Muscle of arm (tissue), 12 donors: ENCODE data around the gene KCNAB3. TPM values are rescaled to one million over a fixed set of nuclear protein-coding genes. Genes with fewer than 3 reads are reported as not detected.

Experiments
- DNase-seq: peaks from one replicate; pipeline ENCODE4 v3.0.0-alpha.2; 2013
- polyA plus RNA-seq, 12 donors: library from polyadenylated mRNA; unstranded; fragments of 120-200 nt; gene quantifications; one replicate each; pipeline ENCODE4 v1.2.1, GENCODE V29; 2013; ENCODE audit not compliant: insufficient read length in 12 of 12

The KCNAB3 gene
- polyA plus RNA-seq, 12 donors: 2.5 to 18.8 (median 6.0) TPM; not detected in 2

DNA sequence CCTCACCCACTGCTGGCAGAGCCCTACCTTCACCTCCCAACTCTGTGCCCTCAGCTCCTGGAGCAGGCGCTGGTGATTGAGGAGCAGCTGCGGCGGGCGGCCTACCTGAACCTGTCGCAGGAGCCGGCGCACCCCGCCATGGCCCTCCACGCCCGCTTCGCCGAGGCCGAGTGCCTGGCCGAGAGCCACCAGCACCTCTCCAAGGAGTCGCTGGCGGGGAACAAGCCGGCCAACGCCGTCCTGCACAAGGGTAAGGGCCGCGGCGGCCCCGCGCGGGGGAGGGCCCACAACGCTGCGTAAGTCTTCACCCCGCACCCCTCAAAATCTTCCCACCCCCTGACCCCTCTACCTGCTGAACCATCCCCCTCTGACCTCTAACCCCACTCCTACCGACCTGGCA, 20.6 kb downstream of the KCNAB3 start:
- no peak for DNase-seq

DNA sequence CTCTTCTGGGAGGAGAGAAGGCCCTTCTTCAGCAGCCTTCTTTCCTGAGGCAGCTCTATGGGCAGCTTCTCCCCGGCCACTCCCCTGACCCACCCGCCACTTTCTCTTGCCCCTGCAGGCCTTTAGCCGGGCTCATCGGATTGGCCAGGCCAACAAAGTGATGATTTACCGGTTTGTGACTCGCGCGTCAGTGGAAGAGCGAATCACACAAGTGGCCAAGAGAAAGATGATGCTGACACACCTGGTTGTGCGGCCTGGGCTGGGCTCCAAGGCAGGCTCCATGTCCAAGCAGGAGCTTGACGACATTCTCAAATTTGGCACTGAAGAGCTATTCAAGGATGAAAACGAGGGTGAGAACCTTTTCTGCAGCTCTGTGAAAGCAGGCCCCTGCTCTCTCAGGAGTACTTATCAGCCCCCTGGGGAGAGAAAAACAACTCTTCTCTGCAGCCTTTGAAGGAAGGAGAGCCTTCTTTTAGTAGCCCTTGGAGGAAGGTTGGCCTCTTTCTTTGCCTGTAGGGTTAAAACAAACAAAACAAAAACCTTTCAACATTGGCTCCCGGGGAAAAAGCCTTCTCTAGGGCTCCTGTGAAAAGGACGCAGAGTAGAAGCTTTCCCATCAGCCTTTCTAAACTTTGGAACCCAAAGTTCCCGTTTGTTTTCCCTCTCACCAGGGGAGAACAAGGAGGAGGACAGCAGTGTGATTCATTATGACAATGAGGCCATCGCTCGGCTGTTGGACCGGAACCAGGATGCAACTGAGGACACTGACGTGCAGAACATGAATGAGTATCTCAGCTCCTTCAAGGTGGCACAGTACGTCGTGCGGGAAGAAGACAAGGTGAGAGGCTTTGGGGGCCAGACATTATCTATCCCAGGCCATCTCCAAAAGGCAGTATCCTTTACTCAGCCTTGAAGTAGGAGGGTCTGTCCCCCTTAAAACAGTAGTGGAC, 26.2 kb downstream of the KCNAB3 start:
- DNase-seq: no peak

DNA sequence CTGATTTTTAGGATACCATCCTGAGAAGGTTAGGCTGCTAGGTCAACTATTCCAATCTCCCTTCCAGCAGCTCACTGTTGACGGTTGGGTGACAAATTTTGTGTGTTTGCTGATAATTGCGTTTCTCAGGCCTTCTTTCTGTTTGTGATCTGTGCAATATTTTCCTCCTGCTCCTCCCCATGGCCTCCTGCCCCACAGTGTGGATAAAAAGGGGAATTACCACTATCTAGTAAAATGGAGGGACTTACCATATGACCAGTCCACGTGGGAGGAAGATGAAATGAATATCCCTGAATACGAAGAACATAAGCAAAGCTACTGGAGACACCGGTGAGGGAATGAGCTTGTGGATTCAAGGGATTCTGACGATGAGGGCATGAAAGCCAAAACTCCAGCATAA, 31.9 kb downstream of the KCNAB3 start:
- DNase-seq: no peak

DNA sequence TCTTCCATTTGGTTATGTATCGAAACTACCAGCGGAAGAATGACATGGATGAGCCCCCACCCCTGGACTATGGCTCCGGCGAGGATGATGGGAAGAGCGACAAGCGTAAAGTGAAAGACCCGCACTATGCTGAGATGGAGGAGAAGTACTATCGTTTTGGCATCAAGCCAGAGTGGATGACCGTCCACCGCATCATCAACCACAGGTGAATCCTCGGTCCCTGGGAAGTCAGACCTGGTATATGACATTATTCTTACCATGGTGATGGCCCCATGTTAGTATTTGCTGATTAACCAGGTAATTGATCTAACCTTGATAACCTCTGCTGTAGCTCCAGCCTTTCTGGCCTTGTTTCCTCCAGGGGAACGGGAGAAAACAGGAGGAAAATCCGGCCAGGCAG, 32.6 kb downstream of the KCNAB3 start:
- no peak for DNase-seq

DNA sequence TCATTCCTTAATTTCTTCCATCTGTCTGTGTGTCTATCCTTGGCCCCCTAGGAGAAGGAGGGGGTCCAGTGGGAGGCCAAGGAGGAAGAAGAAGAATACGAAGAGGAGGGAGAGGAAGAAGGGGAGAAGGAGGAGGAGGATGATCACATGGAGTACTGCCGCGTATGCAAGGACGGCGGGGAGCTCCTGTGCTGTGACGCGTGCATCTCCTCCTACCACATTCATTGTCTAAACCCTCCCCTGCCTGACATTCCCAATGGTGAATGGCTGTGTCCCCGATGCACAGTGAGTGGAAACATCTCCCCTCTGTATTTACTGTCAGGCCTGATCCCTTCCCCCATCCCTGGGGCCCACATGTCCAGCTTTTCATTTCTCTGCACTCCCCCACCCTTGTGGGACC, 34.8 kb downstream of the KCNAB3 start:
- no peak for DNase-seq

DNA sequence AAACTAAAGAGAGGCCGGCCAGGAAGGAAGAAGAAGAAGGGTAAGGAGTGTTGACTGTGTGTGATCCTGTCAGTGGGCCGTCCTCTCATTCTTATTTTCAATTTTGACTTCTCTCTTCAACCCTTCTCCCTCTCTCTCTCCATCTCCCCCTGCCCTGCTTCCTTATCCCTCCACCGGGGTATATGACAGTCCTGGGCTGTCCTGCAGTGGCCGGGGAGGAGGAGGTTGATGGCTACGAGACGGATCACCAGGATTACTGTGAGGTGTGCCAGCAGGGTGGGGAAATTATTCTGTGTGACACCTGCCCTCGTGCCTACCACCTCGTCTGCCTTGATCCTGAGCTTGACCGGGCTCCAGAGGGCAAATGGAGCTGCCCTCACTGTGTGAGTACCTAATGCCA, 35.4 kb downstream of the KCNAB3 start:
- no peak for DNase-seq

DNA sequence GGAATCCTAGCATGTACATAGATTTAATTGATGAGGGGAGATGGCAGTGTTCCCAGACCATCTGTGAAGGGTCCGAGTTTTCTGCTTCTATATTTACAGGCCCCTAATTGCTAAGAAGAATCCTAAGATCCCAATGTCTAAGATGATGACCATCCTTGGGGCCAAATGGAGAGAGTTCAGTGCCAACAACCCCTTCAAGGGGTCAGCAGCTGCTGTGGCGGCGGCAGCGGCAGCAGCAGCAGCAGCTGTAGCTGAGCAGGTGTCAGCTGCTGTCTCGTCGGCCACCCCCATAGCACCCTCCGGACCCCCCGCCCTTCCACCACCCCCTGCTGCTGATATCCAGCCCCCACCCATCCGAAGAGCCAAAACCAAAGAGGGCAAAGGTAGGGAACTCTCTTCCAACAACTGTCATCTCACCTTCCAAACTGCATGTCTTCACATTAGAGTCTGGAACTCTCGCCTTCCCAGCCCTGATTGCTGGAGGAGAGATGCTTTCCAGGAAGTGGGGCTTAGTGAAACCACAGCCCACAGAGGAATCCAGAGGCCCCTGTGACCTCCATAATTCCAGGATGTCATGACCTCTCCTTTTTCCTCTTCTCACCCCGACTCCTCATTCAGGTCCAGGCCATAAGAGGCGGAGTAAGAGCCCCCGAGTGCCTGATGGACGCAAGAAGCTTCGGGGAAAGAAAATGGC, 36.3 kb downstream of the KCNAB3 start:
- no peak for DNase-seq

DNA sequence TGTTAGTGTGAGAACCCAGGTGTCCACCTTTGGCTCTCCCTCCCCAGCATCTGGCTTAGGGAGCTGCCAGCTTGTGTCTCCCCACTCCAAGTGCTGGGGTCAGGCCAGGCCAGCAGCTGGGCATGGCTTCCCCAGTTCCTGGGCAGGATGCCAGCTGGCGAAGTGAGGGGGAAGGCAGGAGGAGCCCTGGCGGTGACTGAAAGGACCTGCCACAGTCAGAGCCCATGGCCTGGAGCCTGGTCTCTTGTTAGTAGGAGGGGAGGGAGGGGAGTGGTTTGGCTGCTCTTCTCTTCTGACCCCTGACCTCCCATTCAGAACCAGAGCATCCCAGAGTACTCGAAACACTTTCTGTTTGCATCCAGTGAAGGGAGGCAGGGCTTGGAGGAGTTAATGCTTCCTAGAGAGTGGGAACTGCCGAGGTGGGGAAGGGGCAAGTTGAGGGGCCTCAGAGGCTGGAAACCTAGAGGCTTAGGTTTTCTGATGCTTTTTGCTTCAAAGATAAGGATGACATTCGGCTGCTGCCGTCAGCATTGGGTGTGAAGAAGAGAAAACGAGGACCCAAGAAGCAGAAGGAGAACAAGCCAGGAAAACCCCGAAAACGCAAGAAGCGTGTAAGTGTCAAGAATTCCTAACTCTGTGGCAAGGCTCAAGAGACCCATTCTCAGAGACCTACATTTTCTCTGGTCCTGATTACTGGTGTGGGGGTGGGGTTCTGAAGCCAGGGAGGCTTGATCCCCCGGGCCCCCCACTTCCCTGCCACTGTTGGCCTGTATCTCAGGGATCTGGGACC, 40.3 kb downstream of the KCNAB3 start:
- DNase-seq: peak; percentile 89

DNA sequence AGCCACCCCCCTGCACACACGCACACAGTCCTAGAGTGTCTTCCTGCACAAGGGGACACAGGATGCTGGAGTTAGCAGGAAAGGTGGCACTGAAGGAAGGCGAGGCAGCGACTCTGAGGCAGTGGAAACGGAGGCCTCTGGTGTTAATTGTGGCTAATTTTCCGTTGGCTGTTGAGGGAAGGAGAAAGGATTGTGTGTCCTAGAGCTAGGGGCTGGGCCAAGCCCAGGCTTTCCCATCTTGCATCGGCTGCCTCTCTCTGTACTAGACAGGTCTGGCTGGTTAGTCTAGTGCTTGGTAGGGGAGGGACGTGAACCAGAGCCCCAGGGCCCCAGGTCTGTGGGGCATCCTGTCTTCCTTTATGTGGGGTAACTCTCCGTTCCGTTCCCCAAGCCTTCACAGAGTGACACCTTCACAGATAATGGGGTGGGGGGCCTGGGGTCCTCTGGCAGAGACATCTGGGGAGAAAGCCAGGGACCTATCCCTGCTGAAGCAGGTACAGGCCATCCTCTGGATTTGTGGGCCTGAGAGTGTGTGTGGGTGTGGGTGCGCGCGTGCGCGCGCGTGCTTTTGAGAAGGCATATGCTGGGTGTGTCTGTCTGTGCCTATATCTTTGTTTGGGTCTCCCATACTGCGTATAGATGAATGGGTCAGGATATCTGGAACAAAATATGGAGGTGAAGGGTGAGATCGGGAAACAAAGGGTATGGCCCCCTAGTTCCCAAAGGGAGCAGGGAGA, 41.3 kb downstream of the KCNAB3 start, which contains the start of gene CHD3:
TSS of gene CHD3 (plus strand) at position 606 of the 737 bp plus-strand sequence. CDS start 212 bp downstream, outside the sequence.
- no peak for DNase-seq

DNA sequence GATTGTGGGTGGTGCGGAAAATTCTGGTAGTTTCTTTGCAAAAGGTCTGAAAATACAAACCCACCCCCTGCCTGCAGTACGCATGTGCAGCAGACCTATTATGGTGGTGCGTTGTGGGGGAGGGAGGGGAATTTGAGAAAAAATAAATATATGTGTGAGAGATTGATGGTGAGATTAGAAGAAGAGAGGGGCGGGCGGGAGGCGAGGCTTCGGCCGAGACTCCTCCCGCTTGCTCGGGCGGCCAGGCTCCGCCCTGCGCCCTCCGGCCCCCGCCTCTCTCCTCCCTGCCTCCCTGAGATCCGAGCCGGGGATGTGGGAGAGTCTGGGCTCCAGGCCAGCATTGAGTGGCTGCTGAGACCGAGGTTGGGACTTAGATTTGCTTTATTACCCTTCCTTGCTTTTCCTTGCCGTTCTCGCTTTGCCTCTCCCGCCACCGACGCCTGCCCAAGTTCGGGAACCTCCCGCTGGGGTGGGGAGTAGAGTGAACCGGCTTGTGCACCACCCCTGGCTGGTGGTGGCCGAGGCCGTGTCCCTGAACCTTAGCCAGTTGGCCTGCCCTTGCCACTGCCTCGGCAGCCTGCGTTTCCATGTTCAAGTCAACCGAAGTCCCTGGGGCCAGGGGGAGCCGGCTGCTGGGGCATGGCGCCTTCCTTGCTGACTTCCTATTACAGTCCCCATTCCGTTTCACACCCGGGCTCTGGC, 42.0 kb downstream of the KCNAB3 start:
- peak; percentile 96 for DNase-seq

DNA sequence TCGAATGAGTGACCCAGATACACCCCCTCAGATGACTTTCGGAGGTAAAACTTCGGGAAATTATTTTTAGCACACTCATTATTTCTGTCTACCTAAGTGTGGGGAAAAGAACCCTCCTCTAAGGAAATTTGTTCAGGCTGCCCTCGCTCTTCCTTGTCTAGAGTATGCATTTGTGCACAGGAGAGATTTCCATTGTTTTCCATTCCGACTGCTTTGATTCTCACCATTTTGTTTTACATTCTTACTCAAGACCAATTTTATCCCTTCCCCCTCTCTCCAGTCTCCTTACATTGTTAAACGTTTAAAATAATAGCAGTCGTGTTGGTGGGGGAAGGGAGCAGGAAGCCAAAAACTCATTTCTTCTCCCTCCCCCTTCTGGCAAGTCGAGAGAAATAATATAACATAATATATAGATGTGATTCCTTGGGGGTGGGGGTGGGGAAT, 42.6 kb downstream of the KCNAB3 start:
- DNase-seq: no peak

DNA sequence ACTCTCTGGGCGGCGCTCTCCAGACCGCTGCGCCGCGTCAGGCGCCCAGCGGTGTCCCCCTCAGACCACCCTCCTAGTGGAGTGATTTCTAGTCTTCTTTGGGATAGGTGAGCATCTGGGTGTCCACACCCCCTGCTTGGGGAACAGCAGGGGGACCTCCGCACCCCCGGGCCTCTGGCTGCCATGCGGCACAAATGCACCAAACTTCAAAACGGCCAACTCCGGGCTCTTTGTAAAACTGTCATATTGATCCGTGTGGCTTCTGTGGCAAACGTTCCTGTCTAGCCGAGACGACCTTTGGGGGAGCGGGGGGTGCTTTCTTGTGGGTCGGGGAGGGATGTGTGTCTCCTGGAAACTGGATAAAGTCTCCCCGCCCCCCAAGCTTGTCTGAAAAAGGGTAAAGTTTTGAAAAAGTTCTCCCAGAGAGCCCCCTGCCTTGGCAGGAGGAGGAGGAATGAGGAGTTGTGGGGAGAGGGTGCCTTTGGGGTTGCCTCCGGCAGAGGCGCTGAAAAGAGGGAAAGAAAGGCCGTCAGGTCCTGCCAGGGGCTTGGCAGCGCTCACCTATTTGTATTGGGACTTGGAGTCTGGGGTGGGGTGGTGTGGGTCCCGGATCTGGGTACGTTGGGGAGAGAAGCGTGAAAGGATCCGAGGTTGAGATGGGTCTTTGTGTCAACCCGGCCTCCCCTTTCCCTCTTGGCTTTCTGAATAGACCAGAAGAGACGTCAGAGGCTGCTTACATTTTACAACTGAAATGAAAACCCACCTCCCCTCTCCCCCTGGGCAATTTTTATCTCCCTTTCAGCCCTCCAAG, 43.2 kb downstream of the KCNAB3 start:
- DNase-seq: peak; percentile 58

DNA sequence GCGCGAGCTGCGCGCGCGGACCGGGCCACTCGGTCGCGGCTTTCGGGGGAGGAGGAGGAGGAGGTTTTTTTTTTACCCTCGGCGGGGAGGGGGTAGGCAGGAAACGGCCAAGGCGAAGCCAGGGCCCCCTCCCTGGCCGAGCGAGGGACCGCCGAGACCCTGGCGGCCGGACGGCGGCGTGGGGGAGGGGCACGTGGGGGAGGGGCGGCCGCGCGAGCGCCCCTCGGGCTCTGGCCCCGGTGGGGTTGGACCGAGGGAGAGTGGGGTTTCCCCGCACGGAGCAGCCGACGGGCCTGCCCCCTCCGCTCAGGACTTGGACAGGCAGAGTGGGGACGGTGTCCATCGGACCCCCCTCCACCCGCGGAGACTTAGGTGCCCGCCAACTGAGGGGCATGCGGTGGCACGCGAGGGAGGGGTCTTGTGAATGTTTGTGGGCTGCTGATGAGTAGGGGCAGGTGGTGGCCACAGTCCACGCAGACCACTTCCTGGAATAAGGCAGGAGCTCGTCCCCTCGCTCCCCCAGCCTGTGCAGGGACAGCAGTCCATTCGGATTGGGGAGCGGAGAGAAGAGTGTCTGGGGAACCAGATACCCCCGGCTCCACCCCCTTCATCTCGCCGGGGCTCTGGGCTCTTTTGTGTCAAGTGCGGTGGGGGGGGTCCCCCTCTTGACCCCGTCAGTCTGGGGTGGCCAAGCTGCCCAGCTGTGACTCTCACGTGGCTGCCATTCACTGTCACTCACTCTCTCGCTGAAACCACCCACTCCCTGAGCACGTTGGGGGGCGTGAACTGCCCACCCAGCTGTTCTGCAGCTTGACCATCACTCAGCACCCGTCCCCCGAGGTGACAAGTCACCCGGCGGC, 44.1 kb downstream of the KCNAB3 start:
- peak; percentile 56 for DNase-seq

DNA sequence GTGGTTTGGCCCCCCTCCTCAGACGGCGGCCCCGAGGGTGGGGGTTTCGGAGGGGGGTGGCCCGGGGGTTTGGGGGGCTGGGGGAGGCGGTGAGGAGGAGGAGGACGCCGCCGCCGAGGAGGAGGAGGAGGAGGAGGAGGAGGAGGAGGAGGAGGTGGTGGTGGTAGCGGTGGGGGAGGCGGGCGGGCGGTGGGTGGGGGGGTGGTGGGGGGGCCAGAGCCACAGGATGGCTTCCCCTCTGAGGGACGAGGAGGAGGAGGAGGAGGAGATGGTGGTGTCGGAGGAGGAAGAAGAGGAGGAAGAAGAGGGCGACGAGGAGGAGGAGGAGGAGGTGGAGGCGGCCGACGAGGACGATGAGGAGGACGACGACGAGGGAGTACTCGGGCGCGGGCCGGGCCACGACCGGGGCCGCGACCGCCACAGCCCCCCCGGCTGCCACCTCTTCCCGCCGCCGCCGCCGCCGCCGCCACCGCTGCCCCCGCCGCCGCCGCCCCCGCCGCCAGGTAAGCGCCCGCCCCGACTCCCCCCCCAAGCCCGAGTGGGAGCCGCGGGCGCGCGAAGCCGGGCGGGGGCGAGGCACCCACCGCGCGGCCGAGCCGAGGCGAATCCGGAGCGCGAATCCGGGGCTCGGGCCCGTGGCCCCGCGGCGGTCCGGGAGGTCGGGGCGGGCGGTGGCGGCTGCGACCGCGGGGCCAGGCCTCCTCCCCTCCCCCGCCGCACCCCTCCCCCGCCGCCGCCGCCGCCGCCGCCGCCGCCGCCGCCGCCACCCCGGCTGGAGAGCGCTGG, 44.9 kb downstream of the KCNAB3 start:
- no peak for DNase-seq

DNA sequence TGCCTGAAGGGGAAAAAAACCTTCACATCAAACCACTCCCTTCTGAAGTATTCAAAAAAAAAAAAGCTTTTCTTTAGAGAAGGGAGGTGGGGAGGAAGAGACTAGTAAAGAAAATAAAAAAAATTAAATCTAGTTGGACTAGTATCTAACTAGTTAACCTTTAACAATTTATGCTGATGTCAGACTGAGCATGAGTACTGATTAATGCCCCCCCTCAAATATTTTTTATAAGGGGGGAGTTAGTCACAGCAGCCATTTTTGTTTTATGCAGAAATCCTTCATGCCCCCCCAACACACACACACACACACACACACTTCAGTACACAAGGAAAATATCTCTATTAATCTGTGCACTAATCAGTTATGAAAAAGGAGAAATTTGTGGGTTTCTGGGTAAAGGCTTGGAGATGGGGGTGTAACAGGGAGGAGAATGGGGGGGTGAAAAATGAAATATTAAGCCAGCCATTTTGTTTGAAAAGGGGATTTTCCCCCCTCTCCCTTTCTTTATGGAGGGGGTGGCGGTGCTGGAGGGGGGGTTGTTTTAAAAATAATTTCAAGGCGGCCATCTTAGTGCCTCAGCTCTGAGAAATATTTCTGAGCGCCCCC, 45.8 kb downstream of the KCNAB3 start:
- peak; percentile 48 for DNase-seq

DNA sequence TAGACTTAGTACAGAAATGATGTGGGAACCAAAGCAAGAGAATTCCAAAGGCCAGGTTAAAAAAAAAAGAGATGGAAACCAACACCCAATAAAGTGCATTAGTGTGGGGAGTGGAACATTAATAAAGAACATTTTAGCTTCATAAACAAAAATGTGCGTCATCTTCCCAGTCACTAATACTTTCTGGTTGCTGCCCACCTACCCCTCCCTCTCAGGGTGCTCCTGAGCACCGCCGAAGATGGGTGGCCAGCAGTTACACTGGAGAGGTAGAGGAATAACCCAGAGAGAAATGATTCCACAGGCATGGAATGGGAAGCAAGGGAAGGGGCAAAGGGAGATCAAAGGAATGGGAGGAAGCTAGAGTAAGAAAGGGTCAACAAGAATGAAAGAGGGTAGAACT, 47.0 kb downstream of the KCNAB3 start:
- no peak for DNase-seq

DNA sequence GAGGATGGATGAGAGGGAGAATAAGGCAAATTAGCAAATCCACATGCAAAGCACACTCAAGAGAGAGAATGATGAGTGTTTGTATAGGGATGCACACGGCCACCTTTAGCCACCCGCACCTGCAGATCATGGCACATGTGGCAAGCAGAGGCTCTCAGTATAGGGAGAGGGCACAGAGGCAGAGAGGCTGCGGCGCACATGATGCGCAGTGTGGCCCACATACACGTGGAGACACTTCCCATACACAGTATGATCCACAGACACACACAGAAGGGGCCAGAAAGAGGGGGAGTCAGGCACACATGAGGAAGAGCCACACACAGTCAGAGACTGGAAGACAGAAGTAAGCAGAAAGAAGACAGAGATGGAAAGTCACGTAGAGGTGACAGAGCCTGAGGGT, 47.6 kb downstream of the KCNAB3 start:
- no peak for DNase-seq
